Measurements from ENCODE around the gene ACACB. TPM values are rescaled to one million over a fixed set of nuclear protein-coding genes. Genes with fewer than 3 reads are reported as not detected.

Gene ACACB
- total and polyA plus RNA-seq, 7 experiments from 2014 or later, result 3.8 to 58.3 (median 30.9) TPM

DNA sequence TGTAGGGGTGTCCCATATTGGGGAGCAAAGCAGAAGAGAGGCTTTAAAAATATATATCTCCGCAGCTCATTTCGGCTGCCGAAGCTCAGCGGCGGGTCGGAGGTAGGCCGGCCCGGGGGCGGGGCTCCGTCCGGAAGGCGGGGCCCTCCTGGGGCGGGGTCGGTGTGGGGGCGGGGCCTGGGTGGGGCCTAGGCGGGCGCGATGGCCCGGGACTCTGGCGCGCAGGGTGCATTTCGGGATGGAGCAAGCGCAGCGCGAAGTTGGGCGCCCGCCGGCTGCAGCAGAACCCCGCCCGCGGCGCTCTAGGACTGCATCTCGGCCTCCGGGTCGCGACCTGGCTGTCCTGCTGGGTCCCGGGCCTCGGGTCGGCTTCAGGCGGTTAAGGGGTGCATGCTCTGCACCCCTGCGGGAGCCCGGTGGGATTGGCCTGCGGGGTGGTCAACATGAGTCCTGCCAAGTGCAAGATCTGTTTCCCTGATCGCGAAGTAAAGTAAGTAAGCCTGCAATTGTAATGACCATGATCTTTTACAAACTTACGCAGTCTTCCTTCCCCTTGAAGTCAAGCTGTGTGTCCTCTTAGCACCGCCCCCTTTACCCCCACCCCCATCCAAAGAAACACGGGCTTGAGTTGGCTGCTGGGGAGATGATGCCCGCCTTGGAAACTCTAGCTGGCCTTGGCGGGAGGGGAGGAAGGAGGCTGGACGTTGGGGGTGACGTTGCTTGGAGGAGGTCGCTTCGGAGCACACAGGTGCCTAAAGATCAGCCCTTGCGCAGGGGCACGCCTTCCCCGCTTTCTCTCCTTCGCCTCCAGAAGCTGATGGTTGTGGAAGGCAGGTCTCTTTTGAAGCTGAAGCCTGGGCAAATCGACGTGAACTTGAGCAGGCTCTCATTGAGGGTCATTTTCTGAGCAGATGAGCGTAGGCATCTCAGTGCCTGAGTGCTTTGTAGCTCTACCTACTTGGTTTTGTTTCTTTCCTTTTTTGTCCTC lies 38.4 kb downstream of the ACACB start:
- intact Hi-C loops (cut with micrococcal nuclease), result loop anchor here (1.0 to 5.0 kb wide), 13 partner anchors 42 to 639 kb away; partner anchors contain the start of genes FICD (in 2 of the 2), USP30 (in 2 of the 2), ALKBH2 (in 1 of the 2) and CORO1C (in 1 of the 2)

DNA sequence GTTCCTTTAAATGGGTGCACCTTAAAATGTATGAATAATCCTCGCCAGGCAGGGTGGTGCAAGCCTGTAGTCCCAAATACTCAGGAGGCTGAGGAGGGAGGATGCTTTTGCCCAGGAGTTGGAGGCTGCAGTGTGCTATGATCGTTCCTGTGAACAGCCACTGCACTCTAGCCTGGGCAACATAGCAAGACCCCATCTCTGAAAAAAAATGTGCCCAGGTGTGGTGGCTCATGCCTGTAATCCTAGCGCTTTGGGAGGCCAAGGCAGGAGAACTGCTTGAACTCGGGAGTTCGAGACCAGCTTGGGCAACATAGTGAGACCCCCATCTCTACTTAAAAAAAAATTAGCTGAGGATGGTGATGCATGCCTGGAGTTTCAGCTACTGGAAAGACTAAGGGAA lies 39.6 kb downstream of the ACACB start:
- Mint-ChIP-seq H3K27me3 (peaks cover 0 to 15% (median 0%) of the 10 kb centered on the region in 5 donors), H3K9me3 (no peaks in the 10 kb centered on the region), H3K36me3 (peaks cover 0 to 5% (median 0%) of the 10 kb centered on the region in 5 donors), H3K4me3 (peak overlapping the region in 9 of 10 donors; percentile 21 to 97 (median 89)), H3K4me1 (peaks cover 13 to 33% (median 19%) of the 10 kb centered on the region in 7 donors), H3K27ac (no peak overlapping the region)
- Histone ChIP-seq H3K27ac (ENCODE audit: low read depth, low read length) (no peak overlapping the region), H3K27me3 (ENCODE audit: control insufficient read depth in 2 of 2, insufficient read depth in 2 of 2, low read length in 2 of 2) (no peaks in the 10 kb centered on the region), H3K36me3 (ENCODE audit: control insufficient read depth in 2 of 3, insufficient read depth in 3 of 3, low read length in 3 of 3) (no peaks in the 10 kb centered on the region), H3K4me1 (ENCODE audit: control insufficient read depth in 2 of 2, insufficient read depth in 2 of 2, low read length in 2 of 2) (peaks cover 5 to 10% of the 10 kb centered on the region in 2 donors), H3K9me3 (ENCODE audit: control insufficient read depth in 2 of 3, low read length in 3 of 3) (no peaks in the 10 kb centered on the region), H3K4me3 (ENCODE audit: low read length) (no peak overlapping the region)
- intact Hi-C loops (cut with micrococcal nuclease), result no loop called here
- ATAC-seq (no peak), DNase-seq (no peak)
- POLR2A ChIA-PET, result interaction anchor here (1.2 kb wide), 1 partner anchor 298 kb away, joined by 3 read pairs; no protein-coding TSS in a partner anchor
- CTCF ChIA-PET, result interaction anchor here (0.6 to 1.4 kb wide), 2 partner anchors 44 to 581 kb away, joined by 3 to 4 read pairs; no protein-coding TSS in a partner anchor

More for the DNA sequence above, 38.4 kb downstream of the ACACB start:
- H3K4me3 Mint-ChIP-seq, result peak overlapping the region; percentile 85 to 98 (median 95)
- H3K27me3 Mint-ChIP-seq, result peaks cover 0 to 19% (median 0%) of the 10 kb centered on the region in 5 donors
- ATAC-seq, result peak; percentile 99
- no peaks in the 10 kb centered on the region for H3K36me3 ChIP-seq (ENCODE audit: control insufficient read depth in 2 of 3, insufficient read depth in 3 of 3, low read length in 3 of 3)
- H3K27me3 ChIP-seq (ENCODE audit: control insufficient read depth in 2 of 2, insufficient read depth in 2 of 2, low read length in 2 of 2), result no peaks in the 10 kb centered on the region
- ChIA-PET POLR2A (interaction anchor here (0.6 to 1.5 kb wide), 5 partner anchors 43 to 521 kb away, joined by 3 read pairs; partner anchors contain the start of gene SELPLG), CTCF (interaction anchor here (0.7 to 1.4 kb wide), 3 partner anchors 43 to 419 kb away, joined by 3 to 5 read pairs (median 4); partner anchors contain the start of genes MMAB and MVK)
- H3K4me3 ChIP-seq (ENCODE audit: low read length), result peak overlapping the region; percentile 73
- peak; percentile 58 to 87 (median 76) for DNase-seq
- H3K27ac Mint-ChIP-seq, result peak overlapping the region; percentile 71 to 95 (median 87)
- H3K9me3 Mint-ChIP-seq, result no peaks in the 10 kb centered on the region
- peaks cover 13 to 33% (median 19%) of the 10 kb centered on the region in 7 donors for H3K4me1 Mint-ChIP-seq
- no peaks in the 10 kb centered on the region for H3K9me3 ChIP-seq (ENCODE audit: control insufficient read depth in 2 of 3, low read length in 3 of 3)
- peaks cover 0 to 3% (median 0%) of the 10 kb centered on the region in 5 donors for H3K36me3 Mint-ChIP-seq
- H3K27ac ChIP-seq (ENCODE audit: low read depth, low read length), result peak overlapping the region; percentile 61
- H3K4me1 ChIP-seq (ENCODE audit: control insufficient read depth in 2 of 2, insufficient read depth in 2 of 2, low read length in 2 of 2), result peaks cover 5 to 10% of the 10 kb centered on the region in 2 donors

DNA sequence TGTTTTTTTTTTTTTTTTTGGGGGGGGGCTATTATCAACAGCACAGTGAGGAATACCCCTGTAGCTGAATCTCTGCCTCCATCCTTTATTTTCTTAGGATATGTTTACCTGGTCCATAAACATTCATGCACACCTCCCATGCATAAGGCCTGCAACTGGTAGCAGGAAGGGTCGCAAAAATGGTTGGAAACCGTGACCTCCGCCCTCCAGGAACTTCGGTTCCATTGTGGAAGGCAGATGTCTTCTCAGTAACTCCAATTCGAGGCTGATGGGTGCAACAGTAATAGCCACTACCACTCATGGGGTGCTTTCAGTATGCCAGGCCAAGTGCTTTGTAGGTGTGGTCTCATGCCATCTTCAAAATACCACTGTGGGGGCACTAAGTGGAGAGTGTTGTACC lies 40.2 kb downstream of the ACACB start:
- Histone ChIP-seq H3K27me3 (ENCODE audit: control insufficient read depth in 2 of 2, insufficient read depth in 2 of 2, low read length in 2 of 2) (no peaks in the 10 kb centered on the region), H3K4me3 (ENCODE audit: low read length) (no peak overlapping the region), H3K36me3 (ENCODE audit: control insufficient read depth in 2 of 3, insufficient read depth in 3 of 3, low read length in 3 of 3) (no peaks in the 10 kb centered on the region), H3K9me3 (ENCODE audit: control insufficient read depth in 2 of 3, low read length in 3 of 3) (no peaks in the 10 kb centered on the region), H3K4me1 (ENCODE audit: control insufficient read depth in 2 of 2, insufficient read depth in 2 of 2, low read length in 2 of 2) (peaks cover 5 to 10% of the 10 kb centered on the region in 2 donors), H3K27ac (ENCODE audit: low read depth, low read length) (no peak overlapping the region)
- intact Hi-C loops (cut with micrococcal nuclease), result no loop called here
- H3K36me3 Mint-ChIP-seq, result peaks cover 0 to 5% (median 0%) of the 10 kb centered on the region in 5 donors
- DNase-seq (no peak), ATAC-seq (no peak)
- H3K27ac Mint-ChIP-seq, result no peak overlapping the region
- ChIA-PET CTCF (interaction anchor here (0.6 kb wide), 2 partner anchors 580 to 582 kb away, joined by 3 read pairs; no protein-coding TSS in a partner anchor), POLR2A (no interaction called here)
- no peaks in the 10 kb centered on the region for H3K9me3 Mint-ChIP-seq
- H3K4me1 Mint-ChIP-seq, result peaks cover 13 to 33% (median 19%) of the 10 kb centered on the region in 7 donors
- H3K4me3 Mint-ChIP-seq, result peak overlapping the region in 1 of 10 donors; percentile 32
- peaks cover 0 to 11% (median 0%) of the 10 kb centered on the region in 5 donors for H3K27me3 Mint-ChIP-seq

DNA sequence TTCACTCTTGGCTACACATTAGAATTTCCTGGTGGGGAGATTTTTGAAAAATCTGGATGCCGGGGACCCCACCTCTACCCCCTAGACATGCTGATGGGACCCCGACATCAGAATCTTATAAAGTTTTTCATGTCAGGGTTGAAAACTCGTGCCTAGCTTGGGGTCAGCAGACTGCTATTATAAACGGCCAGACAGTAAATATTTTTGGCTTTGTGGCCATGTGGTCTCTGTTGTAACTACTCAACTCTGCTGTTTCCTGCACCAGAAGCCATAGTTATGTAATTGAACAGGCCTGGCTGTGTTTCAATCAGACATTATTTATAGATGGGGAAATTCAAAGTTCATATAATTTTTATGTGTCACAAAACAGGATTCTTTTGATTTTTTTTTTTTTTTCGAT lies 41.6 kb downstream of the ACACB start:
- Mint-ChIP-seq H3K36me3 (peaks cover 0 to 5% (median 0%) of the 10 kb centered on the region in 5 donors), H3K9me3 (no peaks in the 10 kb centered on the region), H3K27me3 (peaks cover 0 to 5% (median 0%) of the 10 kb centered on the region in 5 donors), H3K4me1 (peaks cover 13 to 37% (median 19%) of the 10 kb centered on the region in 7 donors), H3K27ac (no peak overlapping the region), H3K4me3 (no peak overlapping the region)
- Histone ChIP-seq H3K36me3 (ENCODE audit: control insufficient read depth in 2 of 3, insufficient read depth in 3 of 3, low read length in 3 of 3) (no peaks in the 10 kb centered on the region), H3K4me1 (ENCODE audit: control insufficient read depth in 2 of 2, insufficient read depth in 2 of 2, low read length in 2 of 2) (peaks cover 5 to 10% of the 10 kb centered on the region in 2 donors), H3K27me3 (ENCODE audit: control insufficient read depth in 2 of 2, insufficient read depth in 2 of 2, low read length in 2 of 2) (no peaks in the 10 kb centered on the region), H3K9me3 (ENCODE audit: control insufficient read depth in 2 of 3, low read length in 3 of 3) (no peaks in the 10 kb centered on the region), H3K4me3 (ENCODE audit: low read length) (no peak overlapping the region), H3K27ac (ENCODE audit: low read depth, low read length) (no peak overlapping the region)
- CTCF ChIA-PET, result no interaction called here
- no peak for DNase-seq
- ATAC-seq, result no peak
- intact Hi-C loops (cut with micrococcal nuclease), result no loop called here
- POLR2A ChIA-PET, result no interaction called here

DNA sequence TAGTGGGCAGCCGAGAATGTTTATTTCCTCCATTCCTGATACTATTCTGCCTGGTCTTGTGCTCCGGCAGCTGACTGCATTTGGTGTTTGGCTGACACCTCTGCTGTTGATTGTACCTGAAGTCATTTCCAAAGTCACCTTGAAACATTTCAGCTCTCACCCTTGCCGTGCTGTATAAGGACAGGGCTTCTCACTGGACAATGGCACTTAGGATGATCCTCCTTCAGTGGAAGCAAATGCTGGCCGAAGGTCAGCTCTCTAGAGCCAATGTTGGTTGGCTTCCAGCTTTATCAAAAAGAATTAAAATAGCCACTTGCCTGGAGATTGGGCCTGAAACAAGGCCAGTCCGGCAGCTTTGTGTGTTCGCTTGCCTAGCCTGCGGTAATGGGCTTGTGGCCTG lies 44.0 kb downstream of the ACACB start:
- Histone ChIP-seq H3K27me3 (ENCODE audit: control insufficient read depth in 2 of 2, insufficient read depth in 2 of 2, low read length in 2 of 2) (no peaks in the 10 kb centered on the region), H3K4me1 (ENCODE audit: control insufficient read depth in 2 of 2, insufficient read depth in 2 of 2, low read length in 2 of 2) (no peaks in the 10 kb centered on the region), H3K4me3 (ENCODE audit: low read length) (no peak overlapping the region), H3K9me3 (ENCODE audit: control insufficient read depth in 2 of 3, low read length in 3 of 3) (no peaks in the 10 kb centered on the region), H3K36me3 (ENCODE audit: control insufficient read depth in 2 of 3, insufficient read depth in 3 of 3, low read length in 3 of 3) (no peaks in the 10 kb centered on the region), H3K27ac (ENCODE audit: low read depth, low read length) (no peak overlapping the region)
- DNase-seq, result no peak
- POLR2A ChIA-PET, result no interaction called here
- Mint-ChIP-seq H3K4me3 (no peak overlapping the region), H3K9me3 (no peaks in the 10 kb centered on the region), H3K4me1 (peaks cover 3 to 22% (median 8%) of the 10 kb centered on the region in 7 donors), H3K27me3 (no peaks in the 10 kb centered on the region), H3K27ac (no peak overlapping the region), H3K36me3 (peaks cover 0 to 15% (median 9%) of the 10 kb centered on the region in 5 donors)
- no peak for ATAC-seq
- intact Hi-C loops (cut with micrococcal nuclease), result no loop called here
- CTCF ChIA-PET, result no interaction called here

DNA sequence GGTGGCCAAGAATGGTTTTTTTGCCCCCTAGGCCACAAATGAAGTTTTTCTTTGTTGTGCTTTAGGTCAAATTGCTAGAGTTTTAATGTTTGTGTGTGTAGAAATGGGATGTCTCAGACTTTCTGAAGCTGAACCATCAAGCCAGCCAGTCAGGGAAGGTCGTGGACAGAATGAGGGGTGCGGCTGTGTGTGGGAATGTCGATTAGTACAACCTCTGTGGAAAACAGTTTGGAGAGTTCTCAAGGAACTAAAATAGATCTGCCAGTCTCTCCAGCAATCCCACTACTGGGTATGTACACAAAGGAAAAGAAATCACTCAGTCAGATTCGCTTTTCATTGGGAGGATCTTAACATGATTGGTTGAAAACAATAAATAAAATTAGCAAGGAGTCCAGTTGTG lies 44.5 kb downstream of the ACACB start:
- DNase-seq (no peak), ATAC-seq (no peak)
- peaks cover 0 to 18% (median 5%) of the 10 kb centered on the region in 7 donors for H3K4me1 Mint-ChIP-seq
- ChIA-PET CTCF (no interaction called here), POLR2A (no interaction called here)
- no peaks in the 10 kb centered on the region for H3K27me3 Mint-ChIP-seq
- H3K4me3 Mint-ChIP-seq, result no peak overlapping the region
- no peaks in the 10 kb centered on the region for H3K9me3 Mint-ChIP-seq
- H3K36me3 Mint-ChIP-seq, result peaks cover 0 to 19% (median 9%) of the 10 kb centered on the region in 5 donors
- no peaks in the 10 kb centered on the region for H3K9me3 ChIP-seq (ENCODE audit: control insufficient read depth in 2 of 3, low read length in 3 of 3)
- H3K36me3 ChIP-seq (ENCODE audit: control insufficient read depth in 2 of 3, insufficient read depth in 3 of 3, low read length in 3 of 3), result no peaks in the 10 kb centered on the region
- no peaks in the 10 kb centered on the region for H3K27me3 ChIP-seq (ENCODE audit: control insufficient read depth in 2 of 2, insufficient read depth in 2 of 2, low read length in 2 of 2)
- H3K4me3 ChIP-seq (ENCODE audit: low read length), result no peak overlapping the region
- H3K27ac ChIP-seq (ENCODE audit: low read depth, low read length), result no peak overlapping the region
- H3K27ac Mint-ChIP-seq, result no peak overlapping the region
- H3K4me1 ChIP-seq (ENCODE audit: control insufficient read depth in 2 of 2, insufficient read depth in 2 of 2, low read length in 2 of 2), result no peaks in the 10 kb centered on the region
- intact Hi-C loops (cut with micrococcal nuclease), result no loop called here
